HG02852 (cell line): ENCODE results near the gene PDE8A.

ENCODE experiments used
- ATAC-seq: cut with Tn5 transposase; IDR thresholded peaks from one replicate; pipeline ENCODE4 v1.9.1; 2021; ENCODE audit warnings: mild to moderate bottlenecking, moderate library complexity; ENCODE audit not compliant: unreplicated experiment

The PDE8A gene, protein sequence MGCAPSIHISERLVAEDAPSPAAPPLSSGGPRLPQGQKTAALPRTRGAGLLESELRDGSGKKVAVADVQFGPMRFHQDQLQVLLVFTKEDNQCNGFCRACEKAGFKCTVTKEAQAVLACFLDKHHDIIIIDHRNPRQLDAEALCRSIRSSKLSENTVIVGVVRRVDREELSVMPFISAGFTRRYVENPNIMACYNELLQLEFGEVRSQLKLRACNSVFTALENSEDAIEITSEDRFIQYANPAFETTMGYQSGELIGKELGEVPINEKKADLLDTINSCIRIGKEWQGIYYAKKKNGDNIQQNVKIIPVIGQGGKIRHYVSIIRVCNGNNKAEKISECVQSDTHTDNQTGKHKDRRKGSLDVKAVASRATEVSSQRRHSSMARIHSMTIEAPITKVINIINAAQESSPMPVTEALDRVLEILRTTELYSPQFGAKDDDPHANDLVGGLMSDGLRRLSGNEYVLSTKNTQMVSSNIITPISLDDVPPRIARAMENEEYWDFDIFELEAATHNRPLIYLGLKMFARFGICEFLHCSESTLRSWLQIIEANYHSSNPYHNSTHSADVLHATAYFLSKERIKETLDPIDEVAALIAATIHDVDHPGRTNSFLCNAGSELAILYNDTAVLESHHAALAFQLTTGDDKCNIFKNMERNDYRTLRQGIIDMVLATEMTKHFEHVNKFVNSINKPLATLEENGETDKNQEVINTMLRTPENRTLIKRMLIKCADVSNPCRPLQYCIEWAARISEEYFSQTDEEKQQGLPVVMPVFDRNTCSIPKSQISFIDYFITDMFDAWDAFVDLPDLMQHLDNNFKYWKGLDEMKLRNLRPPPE

DNA sequence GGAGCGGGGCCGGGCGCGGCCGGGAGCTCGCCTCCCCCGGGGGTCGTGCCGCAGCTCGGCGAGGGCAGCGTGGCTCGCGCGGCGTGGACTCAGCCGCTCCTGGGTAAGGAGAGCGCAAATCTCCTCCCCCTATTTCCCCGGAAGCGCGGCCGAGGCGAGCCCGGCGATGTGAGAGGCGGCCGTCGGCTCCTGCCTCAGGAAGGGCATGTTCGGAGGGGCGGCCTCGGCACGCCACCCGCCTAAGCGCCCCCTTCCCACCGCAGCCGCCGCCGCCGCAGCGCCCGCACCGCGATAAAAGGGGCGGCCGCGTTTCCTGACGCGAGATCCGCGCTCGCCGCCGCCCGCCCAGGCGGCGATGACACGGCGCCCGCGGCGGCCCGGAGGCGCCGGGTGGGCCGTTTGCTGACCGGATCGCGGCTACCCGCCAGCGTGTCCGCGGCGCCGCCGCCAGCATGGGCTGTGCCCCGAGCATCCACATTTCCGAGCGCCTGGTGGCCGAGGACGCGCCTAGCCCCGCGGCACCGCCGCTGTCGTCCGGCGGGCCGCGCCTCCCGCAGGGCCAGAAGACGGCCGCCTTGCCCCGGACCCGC is at the start of gene PDE8A:
Gene PDE8A, plus strand, starts transcription at position 146 of the 590 bp plus-strand sequence. Its CDS starts 307 bp downstream, at position 453.
- ATAC-seq = peak; percentile 19

DNA sequence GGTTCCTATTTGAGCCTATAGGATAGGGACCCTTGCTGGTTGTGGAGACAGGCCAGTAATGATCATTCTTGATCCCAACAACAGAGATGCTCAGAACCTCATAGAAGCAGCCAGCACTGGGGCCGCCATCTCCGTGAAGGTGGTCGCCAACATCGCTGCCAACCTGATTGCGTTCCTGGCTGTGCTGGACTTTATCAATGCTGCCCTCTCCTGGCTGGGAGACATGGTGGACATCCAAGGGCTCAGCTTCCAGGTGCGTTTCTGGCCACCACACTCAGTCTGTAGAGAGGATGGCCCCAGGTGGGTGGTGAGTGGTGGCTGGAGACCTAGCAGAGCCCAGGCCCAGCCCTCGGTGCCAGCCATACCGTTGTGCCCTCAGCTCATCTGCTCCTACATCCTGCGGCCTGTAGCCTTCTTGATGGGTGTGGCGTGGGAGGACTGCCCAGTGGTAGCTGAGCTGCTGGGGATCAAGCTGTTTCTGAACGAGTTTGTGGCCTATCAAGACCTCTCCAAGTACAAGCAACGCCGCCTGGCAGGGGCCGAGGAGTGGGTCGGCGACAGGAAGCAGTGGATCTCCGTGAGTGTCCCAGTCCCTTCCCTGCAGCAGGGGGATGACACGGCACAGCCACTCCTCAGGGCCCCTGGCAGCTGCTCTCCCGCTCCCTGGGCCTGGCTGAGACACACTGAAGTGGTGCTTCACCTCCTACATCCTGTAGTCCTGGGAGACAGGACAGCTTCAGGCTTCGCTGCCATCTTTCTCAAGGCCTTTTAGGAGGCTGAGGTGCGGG is 46.5 kb upstream of the PDE8A start:
- no peak for ATAC-seq

DNA sequence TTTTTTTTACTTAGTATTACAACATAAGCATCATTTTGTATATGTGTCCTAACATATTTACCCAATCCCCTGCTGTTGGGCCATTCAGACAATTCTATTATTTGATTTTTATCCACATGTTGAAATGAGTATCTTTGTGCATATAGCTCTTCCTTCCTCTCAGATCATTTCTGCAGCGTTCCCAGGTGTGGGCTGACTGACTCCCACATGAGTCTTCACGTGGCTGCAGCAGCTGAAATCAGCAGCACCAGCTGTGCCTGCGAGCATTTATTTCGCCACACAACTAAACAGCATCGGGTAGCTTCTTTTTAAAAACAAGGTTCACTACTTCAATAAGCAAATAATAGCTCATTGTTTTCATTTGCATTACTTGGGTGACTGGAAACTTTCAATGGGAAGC is 44.5 kb upstream of the PDE8A start:
- no peak for ATAC-seq

DNA sequence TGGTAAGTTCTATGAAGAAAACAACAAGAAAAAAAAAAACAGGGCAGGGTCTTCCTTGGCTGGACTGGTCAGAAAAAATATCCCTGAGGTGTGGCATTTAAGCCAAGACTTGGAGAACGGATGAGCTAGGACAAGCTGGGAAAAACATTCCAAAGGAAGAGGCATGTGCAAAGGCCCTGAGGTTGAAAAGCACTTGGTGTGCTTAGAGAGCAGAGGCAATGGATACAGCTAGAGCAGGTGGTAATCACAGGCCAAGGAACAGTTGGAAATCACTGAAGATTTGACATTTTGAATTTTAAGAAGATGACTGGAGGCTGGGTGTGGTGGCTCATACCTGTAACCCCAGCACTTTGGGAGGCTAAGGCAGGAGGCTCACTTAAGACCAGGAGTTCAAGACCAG is 42.9 kb upstream of the PDE8A start:
- ATAC-seq = no peak

DNA sequence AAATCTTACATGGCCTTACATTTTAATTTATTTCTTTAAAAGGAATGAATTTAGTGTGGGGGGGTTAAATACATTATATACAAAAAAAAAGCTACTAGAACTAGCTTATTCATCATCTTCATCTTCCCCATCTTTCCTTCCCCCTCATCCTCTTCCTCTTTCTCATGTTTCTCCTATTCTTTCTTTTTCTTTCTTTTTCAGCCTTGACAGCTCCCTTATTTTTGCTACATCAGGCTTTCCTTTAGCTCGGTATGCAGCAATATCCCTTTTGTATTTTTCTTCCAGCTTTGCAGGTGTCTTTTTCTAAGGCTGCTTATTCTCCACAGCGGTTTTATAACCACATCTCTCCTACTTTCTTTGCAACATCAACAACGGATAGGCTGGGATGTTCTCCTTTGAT is 41.3 kb upstream of the PDE8A start:
- no peak for ATAC-seq

DNA sequence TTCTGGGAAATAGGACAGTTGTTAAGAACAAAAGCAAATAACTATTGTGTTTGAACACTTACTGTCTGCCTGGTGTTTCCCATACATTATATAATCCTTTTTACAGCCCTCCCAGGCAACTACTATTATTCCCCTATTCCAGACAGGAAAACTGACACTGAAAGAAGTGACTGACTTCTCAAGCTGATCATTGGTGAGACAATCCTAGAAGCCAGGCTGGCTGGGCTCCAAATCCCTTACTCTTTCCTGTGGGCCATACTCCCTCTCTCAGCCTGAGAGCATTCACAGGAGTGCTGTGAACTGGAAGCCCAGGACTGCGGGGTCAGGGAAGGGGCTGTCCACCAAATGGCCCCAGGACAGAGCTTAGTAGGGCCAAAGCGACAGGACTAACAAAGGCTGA is 39.2 kb upstream of the PDE8A start:
- no peak for ATAC-seq

DNA sequence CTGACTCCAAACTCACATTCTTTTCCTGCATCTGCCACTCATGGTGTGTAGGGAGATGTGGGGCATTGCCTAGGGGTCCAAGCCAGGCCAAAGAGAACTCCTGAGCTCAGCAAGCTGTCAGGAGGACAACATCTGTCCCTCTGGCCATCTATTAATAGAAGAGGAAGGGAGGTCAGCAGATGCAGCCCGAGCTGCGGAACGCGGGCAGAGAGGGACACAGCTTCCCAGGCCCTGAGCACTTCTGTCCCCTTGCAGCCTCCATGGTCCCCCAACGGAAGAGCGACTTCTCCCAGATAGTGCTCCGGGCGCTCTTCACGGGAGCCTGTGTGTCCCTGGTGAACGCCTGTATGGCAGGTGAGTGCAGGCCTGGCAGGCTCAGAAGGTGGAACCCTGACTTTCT is 37.3 kb upstream of the PDE8A start:
- no peak for ATAC-seq

DNA sequence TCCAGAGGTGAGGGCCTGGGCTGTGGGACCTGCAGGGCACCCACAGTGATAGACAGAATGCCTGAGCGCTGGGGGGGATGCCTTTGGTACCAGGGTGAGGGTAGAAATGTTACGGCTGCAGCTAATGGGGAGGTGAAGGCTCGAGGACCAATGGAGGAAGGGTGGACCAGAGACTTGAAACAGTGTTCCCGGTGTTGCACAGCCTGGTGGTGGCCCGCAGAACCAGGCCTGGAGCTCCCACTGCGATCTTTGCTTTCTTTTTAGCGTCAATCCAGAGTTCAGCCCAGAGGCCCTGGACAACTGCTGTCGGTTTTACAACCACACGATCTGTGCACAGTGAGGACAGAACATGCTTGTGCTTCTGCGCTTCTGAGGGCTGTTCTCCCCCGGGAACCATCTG is 36.8 kb upstream of the PDE8A start:
- no peak for ATAC-seq

DNA sequence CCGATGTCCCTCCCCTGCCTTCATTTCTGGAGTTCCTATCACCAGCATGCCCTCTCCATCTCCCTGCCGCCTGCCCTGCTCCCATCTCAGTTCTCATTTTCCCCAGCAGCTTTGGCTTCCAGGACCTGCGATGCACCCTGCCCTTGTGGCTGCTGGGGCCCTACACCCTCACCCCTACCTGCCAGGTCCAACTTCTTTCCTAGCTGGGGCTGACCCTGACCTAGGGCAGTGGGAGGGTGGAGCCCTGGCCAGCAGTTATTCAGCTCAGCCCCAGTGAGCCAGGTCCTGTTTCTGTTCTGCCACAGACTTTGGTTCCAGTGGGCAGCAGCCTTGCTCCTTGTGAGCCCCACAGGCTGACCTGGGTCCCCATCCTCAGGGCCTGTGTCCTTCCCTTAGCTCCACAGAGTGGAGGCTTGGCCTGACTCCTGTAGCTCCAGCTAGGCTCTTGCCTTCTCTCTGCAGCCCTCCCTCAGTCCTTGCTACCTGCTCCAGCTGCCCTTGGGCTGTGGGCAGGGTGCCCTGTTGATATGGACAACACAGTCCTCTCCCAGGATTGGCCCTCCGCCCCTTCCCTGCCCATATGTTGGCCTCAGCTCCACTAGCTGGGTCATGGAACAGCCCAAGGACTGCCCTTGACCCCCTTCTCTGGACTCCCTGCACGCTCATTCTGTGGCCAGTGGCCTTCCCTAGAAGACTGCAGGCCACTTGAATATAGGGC is 34.7 kb upstream of the PDE8A start:
- ATAC-seq = no peak

DNA sequence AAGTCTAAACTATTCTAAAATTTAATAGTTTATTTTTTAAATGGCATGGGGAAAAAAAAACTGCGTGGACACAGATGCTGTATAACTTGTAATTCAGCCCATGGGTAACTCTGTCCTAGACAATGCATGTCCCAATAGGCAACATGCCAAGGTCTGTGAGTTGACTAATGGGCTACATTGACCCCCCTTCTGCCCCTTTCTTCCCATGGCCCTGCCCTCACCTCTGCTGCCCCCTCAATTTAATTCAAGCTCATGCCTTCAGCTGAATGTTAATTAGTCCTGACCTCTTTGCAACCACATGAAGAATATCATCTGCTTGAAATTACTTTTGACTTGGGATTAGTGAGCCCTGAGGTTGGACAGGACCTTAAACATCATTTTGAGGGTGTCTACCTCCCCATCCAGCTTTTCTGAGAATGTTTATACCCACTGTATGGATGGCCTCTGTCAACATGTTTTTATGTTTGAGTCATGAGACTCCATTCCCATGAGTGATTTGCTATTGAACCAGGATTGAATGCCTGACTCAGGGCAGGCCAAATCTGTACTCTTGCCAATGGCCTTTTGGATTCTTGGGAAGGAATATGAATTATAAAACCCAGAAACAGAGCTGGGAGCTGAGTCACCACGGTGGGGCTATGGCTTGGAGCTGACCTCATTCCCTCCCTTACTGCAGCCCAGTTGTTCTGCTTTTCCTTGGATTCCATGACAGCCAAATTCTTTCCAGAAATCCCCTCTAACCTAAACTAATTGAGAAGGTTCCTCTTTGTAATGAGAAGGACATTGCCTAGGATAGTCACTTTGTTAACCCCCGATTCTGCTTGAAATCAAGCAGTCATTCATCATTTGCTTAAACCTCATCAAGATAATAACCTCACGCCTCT is 33.5 kb upstream of the PDE8A start:
- ATAC-seq = no peak

DNA sequence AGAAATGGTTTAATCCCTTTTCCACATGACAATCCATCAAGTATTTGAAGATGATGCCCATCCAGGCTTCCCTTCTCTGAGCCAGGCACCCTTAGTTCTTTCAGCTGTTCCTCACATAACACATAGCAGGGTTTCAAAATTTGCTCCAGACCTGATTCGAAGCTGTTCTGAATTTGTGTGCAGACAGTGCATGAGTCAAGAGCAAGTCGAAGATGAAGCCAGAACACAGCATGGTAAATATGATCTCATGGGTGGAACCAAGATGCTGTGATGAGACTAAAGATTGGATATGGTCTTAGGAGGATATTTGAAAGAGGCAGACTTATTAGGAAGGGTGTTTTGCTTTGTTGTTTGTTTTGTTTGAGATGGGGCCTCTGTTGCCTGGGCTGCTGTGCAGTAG is 32.6 kb upstream of the PDE8A start:
- no peak for ATAC-seq

DNA sequence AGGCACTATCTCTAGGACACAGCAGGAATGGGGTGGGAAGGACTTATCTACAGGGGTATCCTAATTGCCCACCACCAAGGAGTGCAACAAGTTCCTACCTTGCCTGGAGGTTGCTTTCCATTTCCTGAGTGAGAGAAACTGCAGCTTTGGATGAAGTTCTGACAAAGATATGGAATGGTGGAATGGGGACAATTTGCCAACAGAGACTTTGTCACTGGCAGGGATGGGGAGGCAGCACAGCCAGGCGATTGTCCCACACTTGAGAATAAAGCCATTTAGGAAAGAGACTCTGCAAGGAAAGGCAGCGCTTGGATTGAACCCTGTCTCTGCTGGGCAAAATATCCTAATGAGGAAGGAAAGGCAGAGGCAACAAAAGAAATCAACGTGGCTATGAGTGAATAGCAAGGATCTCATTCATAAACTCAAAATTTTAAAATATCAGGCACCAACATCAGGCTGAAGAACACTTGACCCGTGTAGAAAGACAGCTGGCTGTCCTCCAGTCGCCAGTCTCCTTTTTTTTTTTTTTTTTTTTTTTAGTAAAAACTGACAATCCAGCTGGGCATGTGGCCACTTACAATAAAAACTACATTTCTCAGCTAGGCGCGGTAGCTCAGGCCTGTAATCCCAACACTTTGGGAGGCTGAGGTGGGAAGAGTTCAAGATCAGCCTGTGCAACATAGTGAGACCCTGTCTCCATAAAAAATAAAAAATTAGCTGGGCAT is 31.6 kb upstream of the PDE8A start:
- ATAC-seq = no peak

DNA sequence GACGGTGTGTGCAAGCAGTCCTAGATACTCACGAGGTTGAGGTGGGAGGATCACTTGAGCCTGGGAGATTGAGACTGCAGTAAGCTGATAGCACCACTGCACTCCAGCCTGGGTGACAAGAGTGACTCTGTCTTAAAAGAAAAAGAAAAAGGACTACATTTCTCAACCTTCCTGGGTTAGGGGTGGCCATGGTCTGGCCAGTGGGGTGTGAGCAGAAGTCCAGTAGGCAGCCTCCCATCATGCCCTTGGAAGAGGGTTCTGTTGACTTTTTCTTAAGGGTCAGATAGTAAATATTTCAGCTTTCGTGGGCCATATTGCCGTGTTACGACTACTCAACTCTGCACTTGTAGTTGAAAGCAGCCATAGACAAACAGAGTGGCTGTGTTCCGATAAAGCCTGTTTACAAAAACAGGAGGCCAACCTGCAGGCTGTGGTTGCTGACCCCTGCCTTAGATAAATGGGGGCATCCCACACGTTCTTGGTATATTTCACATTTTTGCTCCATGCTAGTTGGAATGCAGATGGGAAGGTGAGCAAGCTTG is 31.0 kb upstream of the PDE8A start:
- ATAC-seq = no peak

DNA sequence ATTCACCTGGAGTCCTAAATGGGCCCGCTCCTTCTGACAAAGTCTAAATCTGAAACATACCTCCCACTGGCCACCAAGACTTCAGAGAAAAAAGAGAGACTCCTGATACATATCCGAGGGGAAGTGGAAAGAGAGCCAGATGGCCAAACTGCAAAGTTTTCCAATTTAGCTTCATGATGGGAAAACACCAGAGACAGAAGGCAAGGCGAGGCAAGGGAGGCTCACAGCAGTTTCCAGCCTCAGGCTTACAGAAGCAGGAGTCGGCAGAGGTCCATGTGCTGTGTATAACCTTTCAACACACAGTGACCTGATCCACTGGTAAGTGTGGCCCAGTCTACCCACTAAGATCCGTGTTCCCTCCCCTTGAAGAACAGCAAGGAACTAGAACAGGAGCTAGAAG is 29.9 kb upstream of the PDE8A start:
- no peak for ATAC-seq

DNA sequence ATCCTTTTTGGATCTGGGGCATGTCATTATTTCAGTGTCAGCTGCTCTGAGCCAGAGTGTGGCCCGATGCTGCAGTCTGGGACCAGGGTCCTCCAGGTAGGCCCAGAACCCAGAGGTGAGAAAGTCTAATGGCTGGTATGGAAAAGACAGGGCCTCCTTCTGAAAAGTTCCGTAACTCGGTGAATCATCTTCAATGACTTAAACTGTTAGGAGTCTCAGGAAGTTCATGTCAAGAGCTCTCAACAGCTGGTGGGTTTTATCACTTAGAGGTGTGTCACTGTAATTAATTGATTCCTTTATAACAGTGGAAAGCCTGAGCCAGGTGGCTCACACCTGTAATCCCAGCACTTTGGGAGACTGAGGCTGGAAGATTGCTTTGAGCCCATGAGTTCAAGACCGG is 28.5 kb upstream of the PDE8A start:
- ATAC-seq = no peak

DNA sequence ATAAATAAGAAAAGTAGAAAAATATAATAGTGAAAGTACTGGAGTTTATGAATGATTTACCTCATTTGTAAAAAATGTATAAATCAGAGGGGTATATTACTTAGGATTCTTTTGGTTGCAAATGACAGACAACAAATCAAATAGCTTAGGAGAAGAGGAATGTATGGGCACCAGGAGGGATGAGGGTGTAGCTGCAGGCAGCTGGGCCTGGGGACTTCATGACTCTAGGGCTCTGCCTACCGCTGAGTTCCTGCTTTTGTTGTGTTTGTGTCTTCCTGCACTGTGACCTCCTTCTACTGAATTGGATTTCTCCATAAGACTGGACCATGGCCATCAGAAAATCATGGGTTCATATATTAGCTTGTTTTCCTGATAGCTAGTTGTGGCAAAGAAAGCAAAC is 27.9 kb upstream of the PDE8A start:
- no peak for ATAC-seq

DNA sequence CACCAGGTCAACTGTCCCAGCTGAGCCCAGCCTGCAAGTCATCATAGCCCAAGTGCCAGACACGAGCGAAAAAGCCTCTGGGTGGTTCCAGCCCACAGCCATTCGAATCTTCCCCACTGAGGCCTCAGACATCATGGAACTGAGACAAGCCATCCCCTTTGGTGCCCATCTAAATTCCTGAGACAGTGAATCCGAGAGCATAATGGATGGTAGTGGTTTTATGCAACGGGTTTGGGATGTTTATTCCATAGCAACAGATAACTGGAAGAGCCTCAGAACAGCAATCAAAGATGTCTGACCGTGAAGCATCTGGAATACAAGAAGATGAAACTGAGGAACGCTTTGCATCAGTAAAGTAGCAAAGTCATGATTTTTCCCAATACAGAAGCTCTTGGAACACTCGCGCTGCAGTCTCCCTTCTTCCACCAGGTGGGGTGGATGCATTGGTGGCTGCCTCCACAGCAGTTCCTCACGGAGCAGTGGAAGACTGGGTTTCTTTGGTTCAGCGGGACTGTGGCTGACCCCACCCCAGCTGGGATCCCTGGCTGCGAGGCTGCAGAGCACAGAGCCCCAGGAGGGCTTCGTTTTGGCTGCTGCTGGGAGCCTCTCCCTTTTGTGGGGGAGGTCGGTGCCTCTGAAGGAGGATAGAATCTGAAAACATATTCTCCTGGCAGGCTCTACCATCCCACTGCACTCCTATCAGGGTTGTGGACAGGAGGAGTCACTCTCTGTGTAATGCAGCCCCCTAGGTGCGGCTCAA is 26.4 kb upstream of the PDE8A start:
- no peak for ATAC-seq

DNA sequence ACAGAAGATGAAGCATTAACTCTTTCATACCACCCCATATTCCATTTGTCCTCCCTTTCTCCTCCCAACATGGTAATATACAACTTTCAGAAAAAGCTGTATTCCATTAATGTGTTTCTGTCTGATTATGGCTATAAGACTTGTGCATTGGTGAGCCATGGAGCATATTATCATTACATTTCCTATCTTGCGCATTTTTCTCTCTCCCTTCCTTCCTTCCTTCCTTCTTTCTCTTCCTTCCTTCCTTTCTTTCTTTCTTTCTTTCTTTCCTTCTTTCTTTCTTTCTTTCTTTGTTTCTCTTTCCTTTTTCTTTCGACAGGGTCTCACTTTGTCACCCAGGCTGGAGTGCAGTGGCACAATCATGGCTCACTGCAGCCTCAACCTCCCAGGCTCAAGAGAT is 25.5 kb upstream of the PDE8A start:
- ATAC-seq = no peak
